GM12801 (cell line): Measurements from ENCODE around the gene FAM111A.

ENCODE experiments used
- CTCF ChIP-seq: IDR thresholded peaks from one replicate; pipeline ENCODE4 v1.5.1; 2011; ENCODE audit warnings: control low read depth; ENCODE audit not compliant: insufficient read length; ENCODE audit errors: extremely low read depth

FAM111A gene

GRCh38 chr11:59187587-59187986, 44.9 kb downstream of the FAM111A start:
- no peak for TF ChIP-seq CTCF

- no peak for TF ChIP-seq CTCF
Observed at GRCh38 chr11:59188954-59189353, 46.3 kb downstream of the FAM111A start.

GRCh38 chr11:59189986-59190385, 47.3 kb downstream of the FAM111A start:
- no peak for TF ChIP-seq CTCF

GRCh38 chr11:59191095-59191494, 48.4 kb downstream of the FAM111A start:
- TF ChIP-seq CTCF = no peak

- TF ChIP-seq CTCF = no peak
Observed at GRCh38 chr11:59191890-59192289, 49.2 kb downstream of the FAM111A start.

GRCh38 chr11:59192446-59193020, 49.9 kb downstream of the FAM111A start:
- no peak for TF ChIP-seq CTCF

GRCh38 chr11:59193587-59194130, 51.0 kb downstream of the FAM111A start:
- TF ChIP-seq CTCF = no peak
